GM19240 (cell line): Measurements from ENCODE around the gene TMEM244.
"Not testable (repeated sequence)": the region's sequence is repeated elsewhere in the genome, so short reads cannot be mapped to it uniquely, and the experiment has no call there.

Source experiments
- DNase-seq: peaks from one replicate; pipeline ENCODE4 v3.0.0; 2011; ENCODE audit warnings: low spot score; ENCODE audit not compliant: insufficient read length

TMEM244 gene

GRCh38 chr6:129860908-129861665 lies at the start of gene TMEM244:
Gene TMEM244 (minus strand): TSS chr6:129861315. CDS start chr6:129861188, 127 bp downstream.
- no peak for DNase-seq

GRCh38 chr6:129908858-129909257 lies 47.7 kb upstream of the TMEM244 start:
- no peak for DNase-seq

GRCh38 chr6:129908356-129908755 lies 47.2 kb upstream of the TMEM244 start:
- DNase-seq: no peak

GRCh38 chr6:129906515-129907077 lies 45.5 kb upstream of the TMEM244 start:
- DNase-seq: no peak

GRCh38 chr6:129903082-129903481 lies 42.0 kb upstream of the TMEM244 start:
- DNase-seq: no peak

- DNase-seq: no peak
Observed at GRCh38 chr6:129902681-129903080, 41.6 kb upstream of the TMEM244 start.

GRCh38 chr6:129901910-129902309 lies 40.8 kb upstream of the TMEM244 start:
- DNase-seq: no peak

GRCh38 chr6:129895692-129896091 lies 34.6 kb upstream of the TMEM244 start:
- no peak for DNase-seq

GRCh38 chr6:129894921-129895320 lies 33.8 kb upstream of the TMEM244 start:
- no peak for DNase-seq

- DNase-seq: no peak
Observed at GRCh38 chr6:129893640-129894039, 32.5 kb upstream of the TMEM244 start.

- no peak for DNase-seq
Observed at GRCh38 chr6:129890701-129891100, 29.6 kb upstream of the TMEM244 start.

GRCh38 chr6:129890164-129890563 lies 29.0 kb upstream of the TMEM244 start:
- DNase-seq: no peak

- no peak for DNase-seq
Observed at GRCh38 chr6:129889580-129889979, 28.5 kb upstream of the TMEM244 start.

- no peak for DNase-seq
Observed at GRCh38 chr6:129886401-129887155, 25.5 kb upstream of the TMEM244 start.

- DNase-seq: no peak
Observed at GRCh38 chr6:129884211-129884610, 23.1 kb upstream of the TMEM244 start.

GRCh38 chr6:129882510-129883023 lies 21.5 kb upstream of the TMEM244 start:
- DNase-seq: no peak

- not testable (repeated sequence) for DNase-seq
Observed at GRCh38 chr6:129877894-129878293, 16.8 kb upstream of the TMEM244 start.

- DNase-seq: peak; percentile 2
Observed at GRCh38 chr6:129875610-129876520, 14.8 kb upstream of the TMEM244 start.

GRCh38 chr6:129874837-129875236 lies 13.7 kb upstream of the TMEM244 start:
- DNase-seq: no peak

- no peak for DNase-seq
Observed at GRCh38 chr6:129872586-129872985, 11.5 kb upstream of the TMEM244 start.

GRCh38 chr6:129871221-129871620 lies 10.1 kb upstream of the TMEM244 start:
- no peak for DNase-seq
